NCI-H526 treated with DMSO at 0.1 percent for 48 hours (cell line): ENCODE measurements around the gene GNA12.

Experiments used
- DNase-seq: peaks from one replicate; lab custom pipeline; 2025; lab: John Stamatoyannopoulos, UW

The GNA12 gene

GRCh38 chr7:2814946-2815874, 28.9 kb downstream of the GNA12 start:
- DNase-seq = no peak

- DNase-seq = no peak
These were observed 29.7 kb downstream of the GNA12 start for GRCh38 chr7:2814186-2814945.

GRCh38 chr7:2813350-2814185, 30.5 kb downstream of the GNA12 start:
- DNase-seq = no peak

GRCh38 chr7:2812831-2813230, 31.3 kb downstream of the GNA12 start:
- no peak for DNase-seq

GRCh38 chr7:2812114-2812487, 32.0 kb downstream of the GNA12 start:
- DNase-seq = no peak

GRCh38 chr7:2811476-2812113, 32.5 kb downstream of the GNA12 start:
- DNase-seq = no peak

GRCh38 chr7:2810682-2811415, 33.3 kb downstream of the GNA12 start:
- no peak for DNase-seq

GRCh38 chr7:2809903-2810625, 34.0 kb downstream of the GNA12 start:
- DNase-seq = no peak

GRCh38 chr7:2808891-2809665, 35.0 kb downstream of the GNA12 start:
- DNase-seq = no peak

GRCh38 chr7:2807845-2808772, 36.0 kb downstream of the GNA12 start:
- no peak for DNase-seq

- DNase-seq = no peak
These were observed 36.7 kb downstream of the GNA12 start for GRCh38 chr7:2807460-2807844.

- DNase-seq = no peak
These were observed 37.5 kb downstream of the GNA12 start for GRCh38 chr7:2806571-2806970.

GRCh38 chr7:2805213-2805944, 38.7 kb downstream of the GNA12 start:
- no peak for DNase-seq

- no peak for DNase-seq
These were observed 39.8 kb downstream of the GNA12 start for GRCh38 chr7:2804227-2804763.

- no peak for DNase-seq
These were observed 40.4 kb downstream of the GNA12 start for GRCh38 chr7:2803755-2804154.

GRCh38 chr7:2803342-2803692, 40.8 kb downstream of the GNA12 start:
- no peak for DNase-seq

- no peak for DNase-seq
These were observed 41.4 kb downstream of the GNA12 start for GRCh38 chr7:2802504-2803341.
